ENCODE data around the gene ADCY2. TPM values are rescaled to one million over a fixed set of nuclear protein-coding genes. Genes with fewer than 3 reads are reported as not detected.

Gene ADCY2
- polyA plus RNA-seq, 4 donors = 0.87 to 3.7 (median 2.2) TPM

GRCh38 chr5:7850395-7851239, 454.7 kb downstream of the ADCY2 start, which contains the start of gene CFAP90:
Gene CFAP90 (minus strand): TSS chr5:7851133. CDS start chr5:7851021, 112 bp downstream.
- Histone ChIP-seq H3K4me3 (ENCODE audit: low read depth in 1 of 3, low read length in 3 of 3) (peak within 1 kb of the TSS; percentile 20 to 53 (median 36)), H3K27me3 (ENCODE audit: control insufficient read depth in 3 of 3, insufficient read depth in 3 of 3, low read length in 3 of 3) (peaks cover 0 to 22% (median 3%) of the 10 kb centered on the region in 3 donors), H3K36me3 (ENCODE audit: control insufficient read depth in 3 of 3, insufficient read depth in 2 of 3, low read depth in 1 of 3, low read length in 3 of 3) (no peaks in the 10 kb centered on the region), H3K9me3 (ENCODE audit: control insufficient read depth in 2 of 2, insufficient read depth in 1 of 2, low read depth in 1 of 2, low read length in 1 of 2) (no peaks in the 10 kb centered on the region), H3K4me1 (ENCODE audit: control insufficient read depth in 3 of 3, insufficient read depth in 2 of 3, low read depth in 1 of 3, low read length in 2 of 3) (no peaks in the 10 kb centered on the region), H3K27ac (ENCODE audit: low read depth in 1 of 3, low read length in 2 of 3) (no peak within 1 kb of the TSS)
- DNase-seq (peak; percentile 9 to 84), FAIRE-seq (no peak)
- WGBS, 3 donors = 2 to 4% (median 3%) methylated on average over 45 to 76 of the region's 76 CpGs

GRCh38 chr5:7851240-7851592, 455.3 kb downstream of the ADCY2 start:
- H3K36me3 ChIP-seq (ENCODE audit: control insufficient read depth in 3 of 3, insufficient read depth in 2 of 3, low read depth in 1 of 3, low read length in 3 of 3) = no peaks in the 10 kb centered on the region
- FAIRE-seq = no peak

GRCh38 chr5:7851617-7852289, 455.8 kb downstream of the ADCY2 start:
- Histone ChIP-seq H3K4me3 (ENCODE audit: low read depth in 1 of 3, low read length in 3 of 3) (no peak overlapping the region), H3K27me3 (ENCODE audit: control insufficient read depth in 3 of 3, insufficient read depth in 3 of 3, low read length in 3 of 3) (peaks cover 0 to 22% (median 3%) of the 10 kb centered on the region in 3 donors), H3K36me3 (ENCODE audit: control insufficient read depth in 3 of 3, insufficient read depth in 2 of 3, low read depth in 1 of 3, low read length in 3 of 3) (no peaks in the 10 kb centered on the region), H3K27ac (ENCODE audit: low read depth in 1 of 3, low read length in 2 of 3) (no peak overlapping the region), H3K4me1 (ENCODE audit: control insufficient read depth in 3 of 3, insufficient read depth in 2 of 3, low read depth in 1 of 3, low read length in 2 of 3) (no peaks in the 10 kb centered on the region), H3K9me3 (ENCODE audit: control insufficient read depth in 2 of 2, insufficient read depth in 1 of 2, low read depth in 1 of 2, low read length in 1 of 2) (no peaks in the 10 kb centered on the region)
- 69 to 76% (median 70%) methylated on average over 8 of the region's 8 CpGs for WGBS, 3 donors
- no peak for FAIRE-seq
- no peak for DNase-seq

More at GRCh38 chr5:7851240-7851592, 455.3 kb downstream of the ADCY2 start:
- DNase-seq = no peak
- Histone ChIP-seq H3K4me1 (ENCODE audit: control insufficient read depth in 3 of 3, insufficient read depth in 2 of 3, low read depth in 1 of 3, low read length in 2 of 3) (no peaks in the 10 kb centered on the region), H3K27ac (ENCODE audit: low read depth in 1 of 3, low read length in 2 of 3) (no peak overlapping the region), H3K4me3 (ENCODE audit: low read depth in 1 of 3, low read length in 3 of 3) (peak overlapping the region; percentile 17 to 53 (median 20)), H3K9me3 (ENCODE audit: control insufficient read depth in 2 of 2, insufficient read depth in 1 of 2, low read depth in 1 of 2, low read length in 1 of 2) (no peaks in the 10 kb centered on the region), H3K27me3 (ENCODE audit: control insufficient read depth in 3 of 3, insufficient read depth in 3 of 3, low read length in 3 of 3) (peaks cover 0 to 22% (median 3%) of the 10 kb centered on the region in 3 donors)
- WGBS, 3 donors = 59 to 69% (median 64%) methylated on average over 16 of the region's 16 CpGs

GRCh38 chr5:7852542-7852941, 456.6 kb downstream of the ADCY2 start:
- H3K4me1 ChIP-seq (ENCODE audit: control insufficient read depth in 3 of 3, insufficient read depth in 2 of 3, low read depth in 1 of 3, low read length in 2 of 3) = no peaks in the 10 kb centered on the region
- no peak overlapping the region for H3K27ac ChIP-seq (ENCODE audit: low read depth in 1 of 3, low read length in 2 of 3)
- H3K27me3 ChIP-seq (ENCODE audit: control insufficient read depth in 3 of 3, insufficient read depth in 3 of 3, low read length in 3 of 3) = peaks cover 0 to 21% (median 3%) of the 10 kb centered on the region in 3 donors
- H3K4me3 ChIP-seq (ENCODE audit: low read depth in 1 of 3, low read length in 3 of 3) = no peak overlapping the region
- DNase-seq (no peak), FAIRE-seq (no peak)
- WGBS, 3 donors = 47 to 71% (median 70%) methylated on average over 1 of the region's 1 CpG
- peaks cover 0 to 2% (median 0%) of the 10 kb centered on the region in 3 donors for H3K36me3 ChIP-seq (ENCODE audit: control insufficient read depth in 3 of 3, insufficient read depth in 2 of 3, low read depth in 1 of 3, low read length in 3 of 3)
- H3K9me3 ChIP-seq (ENCODE audit: control insufficient read depth in 2 of 2, insufficient read depth in 1 of 2, low read depth in 1 of 2, low read length in 1 of 2) = no peaks in the 10 kb centered on the region

- no peak for DNase-seq
- H3K4me3 ChIP-seq (ENCODE audit: low read depth in 1 of 3, low read length in 3 of 3) = no peak overlapping the region
- no peak for FAIRE-seq
Observed at GRCh38 chr5:7852988-7853387, 457.1 kb downstream of the ADCY2 start.

GRCh38 chr5:7855611-7856010, 459.7 kb downstream of the ADCY2 start:
- 71 to 80% (median 72%) methylated on average over 3 of the region's 3 CpGs for WGBS, 3 donors
- FAIRE-seq (no peak), DNase-seq (no peak)

More at GRCh38 chr5:7852988-7853387, 457.1 kb downstream of the ADCY2 start:
- Histone ChIP-seq H3K27ac (ENCODE audit: low read depth in 1 of 3, low read length in 2 of 3) (no peak overlapping the region), H3K27me3 (ENCODE audit: control insufficient read depth in 3 of 3, insufficient read depth in 3 of 3, low read length in 3 of 3) (peaks cover 0 to 19% (median 3%) of the 10 kb centered on the region in 3 donors), H3K9me3 (ENCODE audit: control insufficient read depth in 2 of 2, insufficient read depth in 1 of 2, low read depth in 1 of 2, low read length in 1 of 2) (no peaks in the 10 kb centered on the region), H3K4me1 (ENCODE audit: control insufficient read depth in 3 of 3, insufficient read depth in 2 of 3, low read depth in 1 of 3, low read length in 2 of 3) (no peaks in the 10 kb centered on the region), H3K36me3 (ENCODE audit: control insufficient read depth in 3 of 3, insufficient read depth in 2 of 3, low read depth in 1 of 3, low read length in 3 of 3) (peaks cover 0 to 4% (median 0%) of the 10 kb centered on the region in 3 donors)
- 61 to 82% (median 73%) methylated on average over 2 of the region's 2 CpGs for WGBS, 3 donors

GRCh38 chr5:7856855-7857254, 460.9 kb downstream of the ADCY2 start:
- Histone ChIP-seq H3K27me3 (ENCODE audit: control insufficient read depth in 3 of 3, insufficient read depth in 3 of 3, low read length in 3 of 3) (peaks cover 0 to under 1% (median 0%) of the 10 kb centered on the region in 3 donors), H3K4me3 (ENCODE audit: low read depth in 1 of 3, low read length in 3 of 3) (no peak overlapping the region), H3K4me1 (ENCODE audit: control insufficient read depth in 3 of 3, insufficient read depth in 2 of 3, low read depth in 1 of 3, low read length in 2 of 3) (no peaks in the 10 kb centered on the region), H3K27ac (ENCODE audit: low read depth in 1 of 3, low read length in 2 of 3) (no peak overlapping the region), H3K9me3 (ENCODE audit: control insufficient read depth in 2 of 2, insufficient read depth in 1 of 2, low read depth in 1 of 2, low read length in 1 of 2) (no peaks in the 10 kb centered on the region), H3K36me3 (ENCODE audit: control insufficient read depth in 3 of 3, insufficient read depth in 2 of 3, low read depth in 1 of 3, low read length in 3 of 3) (peaks cover 0 to 10% (median 4%) of the 10 kb centered on the region in 3 donors)
- FAIRE-seq = no peak
- DNase-seq = peak in 1 of 2 donors; percentile 38
- 91 to 97% (median 95%) methylated on average over 2 of the region's 2 CpGs for WGBS, 3 donors

More at GRCh38 chr5:7855611-7856010, 459.7 kb downstream of the ADCY2 start:
- H3K4me3 ChIP-seq (ENCODE audit: low read depth in 1 of 3, low read length in 3 of 3) = no peak overlapping the region
- no peaks in the 10 kb centered on the region for H3K9me3 ChIP-seq (ENCODE audit: control insufficient read depth in 2 of 2, insufficient read depth in 1 of 2, low read depth in 1 of 2, low read length in 1 of 2)
- H3K27me3 ChIP-seq (ENCODE audit: control insufficient read depth in 3 of 3, insufficient read depth in 3 of 3, low read length in 3 of 3) = peaks cover 0 to 3% (median 0%) of the 10 kb centered on the region in 3 donors
- peaks cover 0 to 9% (median 4%) of the 10 kb centered on the region in 3 donors for H3K36me3 ChIP-seq (ENCODE audit: control insufficient read depth in 3 of 3, insufficient read depth in 2 of 3, low read depth in 1 of 3, low read length in 3 of 3)
- no peaks in the 10 kb centered on the region for H3K4me1 ChIP-seq (ENCODE audit: control insufficient read depth in 3 of 3, insufficient read depth in 2 of 3, low read depth in 1 of 3, low read length in 2 of 3)
- no peak overlapping the region for H3K27ac ChIP-seq (ENCODE audit: low read depth in 1 of 3, low read length in 2 of 3)

GRCh38 chr5:7857361-7857760, 461.4 kb downstream of the ADCY2 start:
- H3K9me3 ChIP-seq (ENCODE audit: control insufficient read depth in 2 of 2, insufficient read depth in 1 of 2, low read depth in 1 of 2, low read length in 1 of 2) = no peaks in the 10 kb centered on the region
- no peaks in the 10 kb centered on the region for H3K4me1 ChIP-seq (ENCODE audit: control insufficient read depth in 3 of 3, insufficient read depth in 2 of 3, low read depth in 1 of 3, low read length in 2 of 3)

More at GRCh38 chr5:7857361-7857760, 461.4 kb downstream of the ADCY2 start:
- Histone ChIP-seq H3K4me3 (ENCODE audit: low read depth in 1 of 3, low read length in 3 of 3) (no peak overlapping the region), H3K27me3 (ENCODE audit: control insufficient read depth in 3 of 3, insufficient read depth in 3 of 3, low read length in 3 of 3) (no peaks in the 10 kb centered on the region), H3K36me3 (ENCODE audit: control insufficient read depth in 3 of 3, insufficient read depth in 2 of 3, low read depth in 1 of 3, low read length in 3 of 3) (peaks cover 0 to 12% (median 4%) of the 10 kb centered on the region in 3 donors), H3K27ac (ENCODE audit: low read depth in 1 of 3, low read length in 2 of 3) (no peak overlapping the region)
- FAIRE-seq = no peak
- DNase-seq = no peak
- 85 to 86% (median 85%) methylated on average over 5 of the region's 5 CpGs for WGBS, 3 donors
